ENCODE data around the gene GRIP1. TPM values are rescaled to one million over a fixed set of nuclear protein-coding genes. Genes with fewer than 3 reads are reported as not detected.

GRIP1 gene
- total RNA-seq, 2 experiments from 2014 or later, result 0.61 to 1.9 TPM

DNA sequence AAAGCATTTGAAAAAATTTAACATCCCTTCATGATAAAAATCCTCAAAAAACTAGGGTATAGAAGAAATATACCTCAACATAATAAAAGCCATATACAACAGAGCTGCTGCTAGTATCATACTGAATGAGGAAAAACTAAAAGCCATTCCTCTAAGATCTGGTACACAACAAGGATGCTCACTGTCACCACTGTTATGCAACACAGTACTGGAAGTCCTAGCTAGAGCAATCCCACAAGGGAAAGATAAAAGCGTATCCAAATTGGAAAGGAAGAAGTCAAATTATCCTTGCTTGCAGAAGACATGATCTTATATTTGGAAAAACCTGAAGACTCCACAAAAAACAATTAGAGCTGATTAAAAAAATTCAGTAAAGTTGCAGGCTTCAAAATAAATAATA, 261.7 kb downstream of the GRIP1 start:
- CTCF ChIA-PET, result interaction anchor here (1.2 kb wide), 1 partner anchor 147 kb away, joined by 3 read pairs; no protein-coding TSS in a partner anchor

DNA sequence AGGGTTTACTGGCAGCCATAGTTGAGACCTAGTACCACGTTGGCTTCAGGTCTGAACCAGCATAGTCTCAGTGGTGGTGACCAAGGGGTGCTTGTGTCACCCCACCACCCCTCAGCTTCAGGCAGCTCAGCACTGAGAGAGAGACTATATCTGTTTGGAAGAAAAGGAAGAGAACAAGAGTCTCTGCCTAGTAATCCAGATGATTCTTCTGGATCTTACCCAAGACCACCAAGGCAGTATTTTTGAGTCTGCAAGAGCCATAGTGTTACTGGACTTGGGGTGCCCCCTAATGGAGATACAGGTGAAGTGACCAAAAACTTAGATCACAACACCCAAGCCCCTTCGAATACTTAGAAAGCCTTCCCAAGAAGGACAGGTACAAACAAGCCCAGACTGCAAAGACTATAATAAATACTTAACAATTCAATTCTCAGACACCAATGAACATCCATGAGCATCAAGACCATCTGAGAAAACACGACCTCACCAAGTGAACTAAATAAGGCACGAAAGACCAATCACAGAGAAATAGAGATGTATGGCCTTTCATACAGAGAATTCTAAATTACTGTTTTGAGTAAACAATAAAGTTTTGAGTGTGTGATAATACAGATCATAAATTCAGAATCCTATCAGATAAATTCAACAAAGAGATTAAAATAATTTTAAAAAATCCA, 269.5 kb downstream of the GRIP1 start:
- CTCF ChIA-PET, result interaction anchor here (0.8 to 4.1 kb wide), 15 partner anchors 10 to 859 kb away, joined by 3 to 60 read pairs (median 4); no protein-coding TSS in a partner anchor
- no peak overlapping the region for H3K27ac Mint-ChIP-seq
- peak; percentile 58 for ATAC-seq
- H3K4me1 Mint-ChIP-seq, result no peaks in the 10 kb centered on the region
- peaks cover 13% of the 10 kb centered on the region for H3K27me3 Mint-ChIP-seq
- peaks cover 4% of the 10 kb centered on the region for H3K36me3 Mint-ChIP-seq
- no peaks in the 10 kb centered on the region for H3K9me3 Mint-ChIP-seq (ENCODE audit: low read depth)
- no peak overlapping the region for H3K4me3 Mint-ChIP-seq
- peak; percentile 56 for DNase-seq

More for the DNA sequence above, 261.7 kb downstream of the GRIP1 start:
- no peak for ATAC-seq
- H3K4me1 Mint-ChIP-seq, result no peaks in the 10 kb centered on the region
- no peaks in the 10 kb centered on the region for H3K9me3 Mint-ChIP-seq (ENCODE audit: low read depth)
- no peak for DNase-seq
- H3K27ac Mint-ChIP-seq, result no peak overlapping the region
- no peak overlapping the region for H3K4me3 Mint-ChIP-seq
- peaks cover 2% of the 10 kb centered on the region for H3K36me3 Mint-ChIP-seq
- peaks cover 29% of the 10 kb centered on the region for H3K27me3 Mint-ChIP-seq

DNA sequence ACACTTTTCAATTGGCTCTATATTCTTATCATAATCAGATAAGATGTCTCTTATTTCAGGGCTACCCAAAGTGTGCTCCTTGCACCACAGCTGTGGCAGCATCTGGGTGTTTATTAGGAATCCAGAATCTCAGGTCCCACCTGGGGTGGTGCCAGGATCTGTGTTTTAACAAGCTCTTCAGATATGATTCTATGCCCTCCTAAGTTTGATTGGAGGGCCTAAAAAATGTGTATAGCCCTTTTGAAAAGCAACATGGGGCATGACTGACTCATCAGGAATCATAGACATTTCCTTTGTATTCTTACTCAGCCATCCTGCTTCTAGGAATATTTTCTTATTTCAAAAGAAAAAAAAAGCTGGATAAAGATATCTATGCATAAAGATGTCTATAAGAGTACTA, 273.5 kb downstream of the GRIP1 start:
- ATAC-seq (no peak), DNase-seq (no peak)
- H3K36me3 Mint-ChIP-seq, result no peaks in the 10 kb centered on the region
- H3K27ac Mint-ChIP-seq, result no peak overlapping the region
- peaks cover 4% of the 10 kb centered on the region for H3K27me3 Mint-ChIP-seq
- no peak overlapping the region for H3K4me3 Mint-ChIP-seq
- CTCF ChIA-PET, result interaction anchor here (4.1 kb wide), 1 partner anchor 133 kb away, joined by 60 read pairs; no protein-coding TSS in a partner anchor
- no peaks in the 10 kb centered on the region for H3K9me3 Mint-ChIP-seq (ENCODE audit: low read depth)
- no peaks in the 10 kb centered on the region for H3K4me1 Mint-ChIP-seq

DNA sequence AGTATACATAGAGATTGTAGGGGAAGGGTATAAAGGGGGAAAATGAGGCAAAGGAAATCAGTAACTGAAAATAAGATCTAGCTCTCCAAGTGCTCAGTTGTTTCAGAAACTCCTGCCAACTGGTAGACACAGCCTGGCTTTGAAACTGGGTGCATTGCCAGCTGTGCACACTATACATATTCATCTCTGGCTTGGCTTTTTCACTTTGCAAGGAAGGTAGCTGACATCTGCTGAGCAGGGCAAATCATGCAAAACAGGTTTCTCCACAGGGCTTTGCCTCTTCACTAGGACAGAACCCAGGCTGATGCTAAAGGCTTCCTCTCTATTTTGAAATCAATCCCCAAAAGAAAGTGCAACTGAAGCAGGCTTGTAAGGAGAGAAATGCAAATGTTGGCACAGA, 275.1 kb downstream of the GRIP1 start:
- no peak overlapping the region for H3K27ac Mint-ChIP-seq
- no peaks in the 10 kb centered on the region for H3K36me3 Mint-ChIP-seq
- H3K4me1 Mint-ChIP-seq, result peaks cover 4% of the 10 kb centered on the region
- CTCF ChIA-PET, result no interaction called here
- H3K9me3 Mint-ChIP-seq (ENCODE audit: low read depth), result no peaks in the 10 kb centered on the region
- no peak for ATAC-seq
- H3K27me3 Mint-ChIP-seq, result peaks cover 4% of the 10 kb centered on the region
- no peak overlapping the region for H3K4me3 Mint-ChIP-seq
- no peak for DNase-seq

DNA sequence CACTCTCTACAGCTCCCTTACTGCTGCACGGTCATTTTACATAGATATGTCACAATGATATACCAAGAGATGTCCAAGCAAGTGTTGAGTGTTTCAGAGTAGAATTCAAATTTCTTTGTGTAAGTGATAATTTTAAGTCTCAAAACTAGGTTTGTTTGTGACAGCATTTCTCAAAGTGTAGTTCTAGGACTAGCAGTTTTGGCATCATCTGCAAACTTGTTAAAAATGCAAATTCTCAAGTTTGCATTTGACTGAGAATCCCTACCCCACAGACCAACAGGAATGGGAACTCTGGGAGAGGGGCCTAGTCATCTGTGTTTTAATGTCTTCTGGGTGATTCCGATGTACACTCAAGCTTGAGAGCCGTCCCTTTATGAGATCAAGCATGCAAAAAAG, 279.0 kb downstream of the GRIP1 start:
- no peak overlapping the region for H3K4me3 Mint-ChIP-seq
- H3K9me3 Mint-ChIP-seq (ENCODE audit: low read depth), result no peaks in the 10 kb centered on the region
- no peak for ATAC-seq
- peaks cover 4% of the 10 kb centered on the region for H3K27me3 Mint-ChIP-seq
- no peak for DNase-seq
- CTCF ChIA-PET, result interaction anchor here (2.1 to 4.7 kb wide), 3 partner anchors 9 to 130 kb away, joined by 6 to 15 read pairs (median 8); no protein-coding TSS in a partner anchor
- peaks cover 9% of the 10 kb centered on the region for H3K4me1 Mint-ChIP-seq
- H3K36me3 Mint-ChIP-seq, result no peaks in the 10 kb centered on the region
- no peak overlapping the region for H3K27ac Mint-ChIP-seq

DNA sequence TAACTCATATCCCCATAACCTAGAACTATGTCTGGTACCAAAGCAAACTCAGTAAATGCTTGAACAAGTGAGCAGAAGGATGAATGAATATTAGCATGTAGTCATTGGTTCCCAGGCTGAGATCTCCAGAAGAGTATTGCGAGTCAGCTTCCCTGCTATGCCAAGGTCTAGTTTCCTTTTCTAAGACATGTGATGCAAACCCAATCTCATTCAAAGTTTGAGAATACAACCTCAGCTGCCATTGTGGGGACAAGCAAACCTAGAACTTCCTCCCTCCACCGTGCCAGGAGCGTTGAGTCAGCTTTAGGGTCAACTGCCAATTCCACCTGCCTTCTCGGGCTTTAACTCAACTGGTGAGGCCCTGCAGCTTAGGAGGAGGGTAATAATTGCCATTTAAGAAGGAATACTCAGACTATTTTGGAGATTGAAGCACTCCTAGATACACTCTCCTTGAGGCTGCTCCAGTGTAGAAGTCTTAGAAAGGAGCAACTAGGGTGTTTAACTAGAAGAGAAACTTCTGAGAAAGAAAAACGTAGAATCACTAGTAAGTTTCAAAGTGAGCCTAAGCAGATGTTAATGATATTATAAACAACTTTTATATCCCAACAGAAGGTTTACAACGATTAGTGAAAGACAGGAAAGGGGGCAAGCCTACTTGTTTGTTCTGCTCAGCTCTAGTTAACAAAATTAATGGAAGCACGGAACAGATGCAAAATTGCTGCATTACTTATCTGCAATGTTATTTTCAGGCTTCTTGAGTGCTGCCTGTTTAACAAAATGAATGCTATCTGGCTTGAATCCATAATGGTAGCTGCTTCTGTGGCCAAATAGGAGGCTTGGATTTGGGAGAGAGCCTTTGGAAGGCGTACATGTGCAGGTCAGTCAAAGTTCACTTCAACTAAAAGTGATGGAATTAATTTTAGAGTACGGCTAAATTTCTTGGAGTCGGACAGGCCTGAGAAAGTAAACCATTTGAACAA, 279.7 kb downstream of the GRIP1 start:
- CTCF ChIA-PET, result interaction anchor here (1.0 to 4.7 kb wide), 4 partner anchors 10 to 129 kb away, joined by 3 to 15 read pairs (median 7); no protein-coding TSS in a partner anchor
- peak; percentile 23 for ATAC-seq
- Mint-ChIP-seq H3K4me3 (no peak overlapping the region), H3K27me3 (peaks cover 9% of the 10 kb centered on the region), H3K27ac (no peak overlapping the region), H3K36me3 (no peaks in the 10 kb centered on the region), H3K9me3 (ENCODE audit: low read depth) (no peaks in the 10 kb centered on the region), H3K4me1 (peaks cover 13% of the 10 kb centered on the region)
- DNase-seq, result peak; percentile 46

DNA sequence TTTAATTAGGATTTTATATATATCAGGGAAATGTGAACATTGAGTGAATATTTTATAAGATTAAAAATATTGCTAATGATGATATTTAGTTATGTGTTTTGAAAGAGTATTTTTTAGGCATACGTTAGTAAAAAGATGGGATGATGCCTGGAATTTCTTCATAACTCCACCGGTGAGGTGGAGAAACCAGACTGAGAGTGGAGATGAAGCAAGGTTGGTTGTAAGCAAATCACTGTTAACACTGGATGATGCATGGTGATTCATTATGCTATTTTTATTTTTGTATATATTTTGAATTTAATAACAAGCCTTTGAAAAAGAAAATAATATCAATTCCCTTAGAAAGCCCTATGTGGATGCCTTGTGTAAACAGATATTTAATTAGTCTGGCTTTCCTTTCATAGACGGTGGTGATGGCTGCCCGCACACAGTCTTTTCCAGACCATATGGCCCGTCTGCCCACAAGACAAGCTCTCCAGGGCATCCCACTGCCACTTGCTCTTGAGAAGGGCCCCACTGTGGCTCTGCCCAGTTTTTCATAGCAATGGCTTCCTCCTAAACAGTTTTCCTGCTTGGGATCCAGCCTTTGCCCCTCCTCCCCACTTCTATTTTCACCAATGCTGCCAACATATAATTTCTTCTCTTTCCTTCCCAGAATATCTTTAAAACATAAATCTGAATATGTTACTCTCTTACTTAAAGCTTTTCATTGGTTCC, 281.1 kb downstream of the GRIP1 start:
- ATAC-seq, result no peak
- Mint-ChIP-seq H3K36me3 (no peaks in the 10 kb centered on the region), H3K4me3 (no peak overlapping the region), H3K4me1 (peaks cover 23% of the 10 kb centered on the region), H3K27ac (no peak overlapping the region), H3K27me3 (peaks cover 10% of the 10 kb centered on the region), H3K9me3 (ENCODE audit: low read depth) (no peaks in the 10 kb centered on the region)
- no peak for DNase-seq
- CTCF ChIA-PET, result interaction anchor here (1.0 to 4.7 kb wide), 4 partner anchors 9 to 128 kb away, joined by 3 to 15 read pairs (median 7); no protein-coding TSS in a partner anchor

- Mint-ChIP-seq H3K27me3 (peaks cover 7% of the 10 kb centered on the region), H3K4me1 (peaks cover 20% of the 10 kb centered on the region), H3K4me3 (no peak overlapping the region), H3K9me3 (ENCODE audit: low read depth) (no peaks in the 10 kb centered on the region), H3K27ac (no peak overlapping the region), H3K36me3 (no peaks in the 10 kb centered on the region)
- CTCF ChIA-PET, result interaction anchor here (1.5 kb wide), 1 partner anchor 15 kb away, joined by 5 read pairs; no protein-coding TSS in a partner anchor
- ATAC-seq (peak; percentile 30), DNase-seq (no peak)
These were observed 285.0 kb downstream of the GRIP1 start for GRCh38 chr12:66393890-66394289.

DNA sequence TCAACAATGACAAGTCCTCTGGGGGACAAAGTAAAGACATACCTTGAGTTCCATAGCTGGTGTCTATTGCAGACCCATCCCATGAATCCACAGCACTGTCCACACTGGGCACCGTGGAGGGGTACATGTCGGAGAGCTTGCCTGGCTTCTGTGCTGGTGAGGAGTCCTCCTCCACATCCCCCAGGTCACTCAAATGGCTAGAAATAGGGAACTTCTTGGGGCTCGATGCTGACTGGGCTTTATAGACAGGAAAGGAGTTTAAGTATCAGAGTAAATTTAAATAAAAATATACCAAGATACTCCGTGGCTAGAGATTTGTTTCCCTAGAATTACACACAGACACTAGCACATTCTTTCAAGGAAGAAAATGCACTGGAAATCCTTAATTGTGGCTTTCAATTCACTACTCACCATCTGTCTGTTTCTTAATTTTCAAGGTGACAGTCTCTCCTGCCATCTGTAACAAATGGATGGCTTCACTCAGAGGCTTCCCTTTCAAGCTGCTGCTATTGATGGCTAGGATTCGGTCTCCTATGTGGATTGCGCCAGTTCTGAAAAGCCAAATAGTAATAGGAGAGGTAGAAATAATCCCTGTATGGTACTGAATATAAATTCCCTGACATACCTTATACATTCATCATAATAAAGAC, 286.5 kb downstream of the GRIP1 start:
- CTCF ChIA-PET, result interaction anchor here (1.5 kb wide), 1 partner anchor 16 kb away, joined by 5 read pairs; no protein-coding TSS in a partner anchor
- no peaks in the 10 kb centered on the region for H3K9me3 Mint-ChIP-seq (ENCODE audit: low read depth)

GRCh38 chr12:66388517-66388916, 290.4 kb downstream of the GRIP1 start:
- Mint-ChIP-seq H3K4me1 (peaks cover 2% of the 10 kb centered on the region), H3K27me3 (peaks cover 2% of the 10 kb centered on the region), H3K4me3 (no peak overlapping the region), H3K27ac (no peak overlapping the region), H3K36me3 (no peaks in the 10 kb centered on the region), H3K9me3 (ENCODE audit: low read depth) (no peaks in the 10 kb centered on the region)
- CTCF ChIA-PET, result interaction anchor here (1.1 kb wide), 1 partner anchor 10 kb away, joined by 3 read pairs; no protein-coding TSS in a partner anchor
- DNase-seq, result no peak
- ATAC-seq, result no peak

More for the DNA sequence above, 286.5 kb downstream of the GRIP1 start:
- DNase-seq (no peak), ATAC-seq (no peak)
- Mint-ChIP-seq H3K4me3 (no peak overlapping the region), H3K27me3 (peaks cover 7% of the 10 kb centered on the region), H3K4me1 (peaks cover 14% of the 10 kb centered on the region), H3K27ac (no peak overlapping the region), H3K36me3 (no peaks in the 10 kb centered on the region)

DNA sequence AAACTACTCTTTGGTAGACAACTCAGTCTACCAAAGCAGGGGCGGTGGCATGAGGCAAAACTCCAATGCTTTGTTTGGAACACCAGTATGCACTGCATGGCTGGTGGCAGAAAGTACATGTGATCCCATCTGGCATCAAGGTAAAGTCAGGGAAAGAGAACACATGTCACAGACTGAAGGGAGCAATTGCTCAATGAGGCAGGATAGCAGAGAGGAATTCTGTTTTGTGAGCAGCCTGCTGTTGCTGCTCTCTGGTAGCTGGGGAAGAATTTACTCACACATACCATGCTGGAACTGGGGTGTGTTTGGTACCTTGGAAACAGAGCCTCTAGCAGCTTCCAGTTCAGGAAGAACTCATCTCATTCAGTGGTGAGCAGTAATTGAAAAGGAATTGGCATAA, 291.8 kb downstream of the GRIP1 start:
- Mint-ChIP-seq H3K4me1 (no peaks in the 10 kb centered on the region), H3K27me3 (peaks cover 2% of the 10 kb centered on the region), H3K4me3 (no peak overlapping the region), H3K9me3 (ENCODE audit: low read depth) (no peaks in the 10 kb centered on the region), H3K27ac (no peak overlapping the region), H3K36me3 (no peaks in the 10 kb centered on the region)
- CTCF ChIA-PET, result no interaction called here
- DNase-seq (no peak), ATAC-seq (no peak)

DNA sequence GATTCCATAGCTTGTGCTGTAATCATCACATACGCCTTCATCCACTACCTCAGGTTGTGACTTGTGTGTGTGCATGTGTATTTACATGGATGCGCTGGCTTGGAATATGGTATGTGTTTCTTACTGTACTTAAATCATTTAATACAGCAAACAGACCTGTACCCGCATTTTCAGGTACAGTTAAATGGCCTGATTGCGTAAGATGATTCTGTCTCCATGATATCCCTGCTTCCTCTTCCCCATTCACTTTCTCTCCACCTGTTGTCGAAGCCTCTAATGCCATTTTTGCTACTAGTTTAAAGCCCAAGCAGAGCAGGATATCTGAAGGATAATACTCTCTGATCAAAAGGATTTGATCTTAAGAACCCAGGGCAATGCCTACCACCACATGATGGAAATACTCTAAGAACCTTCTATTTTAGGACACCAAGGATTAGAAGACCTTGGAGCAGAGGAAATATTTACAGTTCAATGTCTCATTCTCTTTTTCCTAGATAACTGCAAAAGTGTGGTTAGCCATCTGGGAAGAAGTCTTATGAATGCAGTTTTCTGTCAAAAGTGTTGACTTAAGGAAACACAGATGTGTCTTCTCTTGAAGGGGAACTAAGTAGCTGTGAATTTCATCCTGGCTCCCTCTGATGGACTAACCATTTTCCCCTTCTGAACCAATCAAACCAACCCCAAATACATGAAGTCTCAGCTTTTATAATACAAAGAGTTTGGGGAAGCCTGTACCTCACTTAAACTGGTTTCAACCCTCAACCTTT, 297.9 kb downstream of the GRIP1 start:
- Mint-ChIP-seq H3K27me3 (no peaks in the 10 kb centered on the region), H3K4me1 (no peaks in the 10 kb centered on the region), H3K36me3 (no peaks in the 10 kb centered on the region), H3K9me3 (ENCODE audit: low read depth) (no peaks in the 10 kb centered on the region), H3K4me3 (no peak overlapping the region), H3K27ac (no peak overlapping the region)
- ATAC-seq, result no peak
- CTCF ChIA-PET, result no interaction called here
- no peak for DNase-seq
